Pancreas (tissue), 10 donors: ENCODE results near the gene ITGA5. TPM values are rescaled to one million over a fixed set of nuclear protein-coding genes. Genes with fewer than 3 reads are reported as not detected.

Experiments
- ATAC-seq, 4 donors: fragments of 200-7000 bp; cut with Tn5 transposase; one replicate each; pipeline versions ENCODE4 v1.8.0 to v1.9.1; 2020; ENCODE audit warnings: mild to moderate bottlenecking in 4 of 4, moderate library complexity in 4 of 4
- DNase-seq, 6 donors: peaks; one replicate each; pipeline ENCODE4 v3.0.0-alpha.2; 2020
- FAIRE-seq: peaks from 2 replicates; lab custom pipeline; 2012; peaks lifted over from hg19 to GRCh38; lab: Jason Lieb, UNC
- H3K27ac ChIP-seq, 4 donors: fragments of 200-600 bp; sonication (generic); 1 replicate in 3 of 4; 2 replicates in 1 of 4; pipeline versions ENCODE4 v1.5.0 to v1.8.0; 2020
- H3K27me3 ChIP-seq, 4 donors: fragments of 200-600 bp; one replicate each; pipeline ENCODE4 v1.8.0; 2021
- H3K36me3 ChIP-seq, 3 donors: fragments of 200-600 bp; sonication (generic) in 1 of 3; one replicate each; pipeline versions ENCODE4 v1.5.0 to v1.8.0; 2020 to 2021
- H3K4me1 ChIP-seq, 3 donors: fragments of 200-600 bp; one replicate each; pipeline ENCODE4 v1.8.0; 2021
- H3K4me3 ChIP-seq, 4 donors: fragments of 200-600 bp; sonication (generic) in 2 of 4; one replicate each; pipeline versions ENCODE4 v1.5.0 to v1.8.0; 2020 to 2021
- H3K9me3 ChIP-seq, 4 donors: fragments of 200-600 bp; one replicate each; pipeline ENCODE4 v1.8.0; 2021
- CTCF ChIP-seq, 4 donors: fragments of 200-600 bp; sonication (generic) in 3 of 4; IDR thresholded peaks; one replicate each; pipeline versions ENCODE4 v1.5.0 to v1.8.0; 2021; ENCODE audit warnings: antibody characterized with exemption in 4 of 4
- WGBS, 2 donors: extraction: QIAGEN DNeasy Blood & Tissue Kit; methylation state at CpG; one replicate each; pipeline ENCODE4 v1.1.7; 2013; 5-methylcytosine and 5-hydroxymethylcytosine counted together
- intact Hi-C, 3 donors: fragments of 100-400 bp; cut with DNase I; formaldehyde crosslinking; loops; one replicate each; pipeline versions ENCODE4 v1.11.1 to v1.14.2; 2022
- polyA plus RNA-seq, 2 donors: library from polyadenylated mRNA; stranded (reverse); fragments of 200-250 nt; gene quantifications; one replicate each; pipeline ENCODE4 v1.2.3, GENCODE V29; 2013
- total RNA-seq, 6 donors: library from RNA; stranded (reverse); fragmentation: NEBNext Ultra II Directional in 4 of 6; extraction: Animal tissue kit (Norgen Biotek cat#: 25700) in 4 of 6; gene quantifications; one replicate each; pipeline versions ENCODE4 v1.2.1 to v1.2.4, GENCODE V29; 2021 to 2023
- donor health status: healthy with polysubstance abuse.
- donor health status: DM: no; HTN: no; CAD: no; lungs with moderate emphysema.
- donor health status: DM: no; HTN: no; CAD: no.
- donor health status: control.
- donor health status: control.
- donor health status: Bipolar disorder and iron deficiency.
- donor health status: DM: yes; HTN: yes; CAD: no.
- donor health status: DM: no; HTN: no; CAD: no.
- donor health status: DM: no; HTN: no; CAD: no.
- donor health status: DM: yes; HTN: yes; CAD: no.

The ITGA5 gene
- total and polyA plus RNA-seq, 8 donors, result 9.5 to 32.2 (median 17.5) TPM

DNA sequence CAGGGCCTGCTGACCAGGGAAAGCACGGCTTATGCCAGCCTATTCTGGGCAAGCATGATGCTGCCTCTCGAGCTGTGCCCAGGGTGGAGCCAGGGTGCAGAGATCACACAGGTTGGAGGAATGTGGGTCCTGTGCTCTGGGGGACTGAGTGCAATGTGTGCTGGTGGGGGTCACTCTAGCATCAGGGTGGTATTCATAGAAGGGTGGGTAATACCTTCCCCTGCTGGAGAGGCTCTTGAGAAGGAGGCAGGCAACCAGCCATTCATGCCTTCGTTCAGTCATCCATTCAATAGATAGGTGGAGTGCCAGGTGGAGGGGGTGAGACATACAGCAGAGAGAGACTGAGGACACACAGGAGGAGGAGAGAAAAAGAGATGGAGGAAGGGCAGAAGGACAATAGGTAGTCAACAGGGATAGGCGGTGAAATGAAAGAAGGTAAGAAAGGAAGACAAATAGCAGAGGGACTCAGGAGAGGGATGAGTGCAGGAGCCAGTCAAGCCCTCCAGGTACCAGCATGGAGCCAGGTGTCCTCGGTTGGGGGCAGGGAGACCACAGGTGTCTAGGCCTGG lies 29.4 kb downstream of the ITGA5 start:
- FAIRE-seq, result no peak
- H3K36me3 ChIP-seq, result peaks cover 0 to 2% (median 0%) of the 10 kb centered on the region in 3 donors
- H3K27ac ChIP-seq, result no peak overlapping the region
- H3K4me3 ChIP-seq, result no peak overlapping the region
- DNase-seq, result no peak
- no peaks in the 10 kb centered on the region for H3K4me1 ChIP-seq
- no peak for TF ChIP-seq CTCF (IDR thresholded peaks at IDR 0.05)
- intact Hi-C loops, result loop anchor here in 1 of 3 donors (10.0 kb wide), 1 partner anchor 55 kb away; no protein-coding TSS in a partner anchor
- H3K9me3 ChIP-seq, result no peaks in the 10 kb centered on the region
- no peak for ATAC-seq
- WGBS, 2 donors, result 90 to 92% methylated on average over 5 of the region's 5 CpGs
- H3K27me3 ChIP-seq, result no peaks in the 10 kb centered on the region

GRCh38 chr12:54389134-54389508 lies 29.9 kb downstream of the ITGA5 start:
- 85 to 97% methylated on average over 3 of the region's 3 CpGs for WGBS, 2 donors
- DNase-seq, result no peak
- no peak for FAIRE-seq
- intact Hi-C loops, result loop anchor here in 1 of 3 donors (10.0 kb wide), 1 partner anchor 56 kb away; no protein-coding TSS in a partner anchor
- Histone ChIP-seq H3K27me3 (no peaks in the 10 kb centered on the region), H3K27ac (no peak overlapping the region), H3K4me3 (no peak overlapping the region), H3K9me3 (no peaks in the 10 kb centered on the region), H3K4me1 (no peaks in the 10 kb centered on the region), H3K36me3 (peaks cover 0 to 2% (median 0%) of the 10 kb centered on the region in 3 donors)
- ATAC-seq, result no peak
- TF ChIP-seq CTCF (IDR thresholded peaks at IDR 0.05), result no peak

DNA sequence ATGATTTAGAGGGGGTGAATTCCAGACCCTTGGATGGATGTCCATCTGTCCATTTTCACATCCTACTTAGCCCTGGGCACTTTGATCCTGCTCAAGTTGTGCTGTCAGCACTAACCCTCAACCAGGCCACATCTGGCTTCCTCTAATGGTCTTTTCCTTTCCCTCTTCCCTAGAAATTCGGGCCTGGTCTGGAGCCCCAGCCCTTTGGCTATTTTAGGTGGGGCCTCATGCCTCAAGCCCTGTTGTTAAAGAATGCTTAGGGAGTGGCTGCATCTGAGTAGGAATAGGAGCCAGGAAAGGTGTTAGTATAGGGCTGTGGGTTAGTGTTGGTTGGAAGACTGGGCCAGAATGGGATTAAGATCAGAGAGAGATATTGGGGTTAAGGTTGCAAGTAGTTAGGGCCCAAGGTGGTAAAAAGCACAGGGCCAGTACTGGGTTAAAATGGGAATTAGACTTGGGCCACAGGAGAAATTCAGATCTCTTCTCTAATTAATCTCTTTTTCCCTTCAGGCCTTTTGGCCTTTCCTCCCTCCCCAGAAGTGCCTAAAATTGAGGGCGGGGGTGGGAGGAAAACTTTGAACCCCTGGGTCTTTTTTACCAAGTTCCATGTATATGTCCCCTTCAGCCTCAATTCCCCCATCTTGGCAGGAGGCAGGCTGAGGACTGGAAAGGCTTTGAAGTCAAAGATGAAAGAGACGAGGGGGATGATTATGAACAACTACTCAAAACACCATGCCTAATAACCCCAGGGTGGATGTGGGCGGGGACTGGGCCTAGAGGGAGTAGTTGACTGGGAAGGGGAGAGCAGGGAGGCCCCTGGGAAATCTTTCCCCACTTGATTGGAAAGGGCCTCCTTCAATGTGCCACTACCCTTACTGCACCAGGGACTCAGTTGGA lies 30.6 kb downstream of the ITGA5 start:
- H3K4me1 ChIP-seq, result no peaks in the 10 kb centered on the region
- no peak for TF ChIP-seq CTCF (IDR thresholded peaks at IDR 0.05)
- H3K27me3 ChIP-seq, result no peaks in the 10 kb centered on the region
- H3K9me3 ChIP-seq, result no peaks in the 10 kb centered on the region
- WGBS, 2 donors, result 78 to 87% methylated on average over 4 of the region's 4 CpGs
- FAIRE-seq (no peak), ATAC-seq (no peak), DNase-seq (no peak)
- H3K36me3 ChIP-seq, result peaks cover 0 to 2% (median 0%) of the 10 kb centered on the region in 3 donors
- intact Hi-C loops, result loop anchor here in 1 of 3 donors (10.0 kb wide), 1 partner anchor 56 kb away; no protein-coding TSS in a partner anchor
- no peak overlapping the region for H3K27ac ChIP-seq
- H3K4me3 ChIP-seq, result no peak overlapping the region

DNA sequence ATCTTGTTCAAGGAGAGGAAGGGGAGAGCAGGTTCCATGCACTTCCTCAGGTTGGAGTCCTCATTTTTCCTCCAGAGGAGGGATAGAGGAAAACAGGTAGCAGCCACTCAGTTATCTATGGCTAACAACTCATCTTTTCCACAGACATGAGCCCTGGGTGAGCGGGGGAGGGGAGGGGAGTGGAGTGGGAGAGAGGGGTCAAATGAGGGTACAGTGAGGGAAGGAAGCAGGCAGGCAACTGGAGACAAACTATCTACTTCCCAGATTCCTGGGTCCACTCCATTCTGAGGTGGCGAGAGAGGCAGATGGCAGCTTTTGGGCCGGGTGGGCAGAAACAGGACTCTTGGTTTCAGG lies 32.0 kb downstream of the ITGA5 start:
- no peak for TF ChIP-seq CTCF (IDR thresholded peaks at IDR 0.05)
- FAIRE-seq (no peak), ATAC-seq (no peak), DNase-seq (no peak)
- H3K27me3 ChIP-seq, result no peaks in the 10 kb centered on the region
- WGBS, 2 donors, result 94% methylated on average over 3 of the region's 3 CpGs
- no peak overlapping the region for H3K27ac ChIP-seq
- intact Hi-C loops, result loop anchor here in 1 of 3 donors (10.0 kb wide), 1 partner anchor 58 kb away; no protein-coding TSS in a partner anchor
- H3K36me3 ChIP-seq, result no peaks in the 10 kb centered on the region
- no peaks in the 10 kb centered on the region for H3K4me1 ChIP-seq
- no peaks in the 10 kb centered on the region for H3K9me3 ChIP-seq
- H3K4me3 ChIP-seq, result no peak overlapping the region
